Breast epithelium (tissue), 4 donors: ENCODE data around the gene FNBP1. TPM values are rescaled to one million over a fixed set of nuclear protein-coding genes. Genes with fewer than 3 reads are reported as not detected.

Source experiments
- DNase-seq, 2 donors: peaks; one replicate each; pipeline ENCODE4 v3.0.0-alpha.2; 2019; ENCODE audit warnings: low spot score in 2 of 2
- H3K27ac ChIP-seq, 2 donors: fragments of 200-600 bp; sonication (generic) in 1 of 2; one replicate each; pipeline ENCODE4 v1.5.1; 2016 to 2019; ENCODE audit warnings: mild to moderate bottlenecking in 1 of 2
- H3K27me3 ChIP-seq, 2 donors: fragments of 200-600 bp; sonication (generic) in 1 of 2; one replicate each; pipeline versions ENCODE4 v1.5.1 to v1.6.0; 2017 to 2019; ENCODE audit warnings: control low read depth in 1 of 2, mild to moderate bottlenecking in 1 of 2
- H3K36me3 ChIP-seq: fragments of 200-600 bp; one replicate; pipeline ENCODE4 v1.5.1; 2019
- H3K4me1 ChIP-seq, 2 donors: fragments of 200-600 bp; sonication (generic); one replicate each; pipeline ENCODE4 v1.5.1; 2016 to 2019; ENCODE audit warnings: control low read depth in 1 of 2
- H3K4me3 ChIP-seq, 3 donors: fragments of 200-600 bp; sonication (generic); 1 replicate in 2 of 3; 2 replicates in 1 of 3; pipeline ENCODE4 v1.5.1; 2016 to 2019; ENCODE audit warnings: mild to moderate bottlenecking in 3 of 3, moderate library complexity in 2 of 3
- H3K9me3 ChIP-seq, 2 donors: fragments of 200-600 bp; sonication (generic) in 1 of 2; one replicate each; pipeline ENCODE4 v1.5.1; 2016 to 2019; ENCODE audit warnings: control low read depth in 1 of 2
- CTCF ChIP-seq, 3 donors: fragments of 450-650 bp; IDR thresholded peaks; one replicate each; pipeline ENCODE4 v1.5.1; 2016 to 2017; ENCODE audit warnings: antibody characterized with exemption in 3 of 3, mild to moderate bottlenecking in 3 of 3, moderate library complexity in 3 of 3
- POLR2A ChIP-seq: fragments of 450-650 bp; IDR thresholded peaks from one replicate; pipeline ENCODE4 v1.6.1; 2016; ENCODE audit warnings: antibody characterized with exemption, mild to moderate bottlenecking, moderate library complexity
- POLR2AphosphoS5 ChIP-seq, 3 donors: sonication (generic); formaldehyde crosslinking; IDR thresholded peaks; one replicate each; pipeline ENCODE4 v1.6.1; 2017; ENCODE audit warnings: antibody characterized with exemption in 3 of 3
- intact Hi-C: fragments of 100-400 bp; cut with DNase I; formaldehyde crosslinking; loops from one replicate; pipeline ENCODE4 v1.15.1; 2023; ENCODE audit warnings: low total_unique reads
- total RNA-seq, 3 donors: library from RNA; depleted of rRNA; stranded (reverse); fragments of >200 nt; gene quantifications; one replicate each; pipeline ENCODE4 v1.1.0, GENCODE V29; 2016

FNBP1 gene
- total RNA-seq, 3 donors from 2014 or later, result 31.3 to 49.8 (median 41.9) TPM

- H3K9me3 ChIP-seq, result no peaks in the 10 kb centered on the region
- H3K4me1 ChIP-seq, result no peaks in the 10 kb centered on the region
- no peak for DNase-seq
- TF ChIP-seq CTCF (IDR thresholded peaks at IDR 0.05) (no peak), POLR2AphosphoS5 (IDR thresholded peaks at IDR 0.05) (no peak), POLR2A (no peak)
- peaks cover 5% of the 10 kb centered on the region for H3K36me3 ChIP-seq
- intact Hi-C loops, result no loop called here
- no peaks in the 10 kb centered on the region for H3K27me3 ChIP-seq
- no peak overlapping the region for H3K27ac ChIP-seq
- no peak overlapping the region for H3K4me3 ChIP-seq
Observed at GRCh38 chr9:129919841-129920240, 123.1 kb downstream of the FNBP1 start.

- DNase-seq, result no peak
- no peak overlapping the region for H3K27ac ChIP-seq
- peaks cover 5% of the 10 kb centered on the region for H3K36me3 ChIP-seq
Observed at GRCh38 chr9:129919277-129919676, 123.7 kb downstream of the FNBP1 start.

GRCh38 chr9:129918296-129918950 lies 124.6 kb downstream of the FNBP1 start:
- Histone ChIP-seq H3K9me3 (no peaks in the 10 kb centered on the region), H3K27me3 (no peaks in the 10 kb centered on the region), H3K4me1 (no peaks in the 10 kb centered on the region), H3K27ac (no peak overlapping the region), H3K36me3 (peaks cover 5% of the 10 kb centered on the region), H3K4me3 (no peak overlapping the region)
- intact Hi-C loops, result no loop called here
- DNase-seq, result no peak
- TF ChIP-seq POLR2AphosphoS5 (IDR thresholded peaks at IDR 0.05) (no peak), POLR2A (no peak), CTCF (IDR thresholded peaks at IDR 0.05) (no peak)

More at GRCh38 chr9:129919277-129919676, 123.7 kb downstream of the FNBP1 start:
- Histone ChIP-seq H3K4me1 (no peaks in the 10 kb centered on the region), H3K9me3 (no peaks in the 10 kb centered on the region), H3K27me3 (no peaks in the 10 kb centered on the region), H3K4me3 (no peak overlapping the region)
- TF ChIP-seq CTCF (IDR thresholded peaks at IDR 0.05) (no peak), POLR2A (no peak), POLR2AphosphoS5 (IDR thresholded peaks at IDR 0.05) (no peak)
- intact Hi-C loops, result no loop called here

- no peak for DNase-seq
- peaks cover 5% of the 10 kb centered on the region for H3K36me3 ChIP-seq
Observed at GRCh38 chr9:129916707-129917106, 126.3 kb downstream of the FNBP1 start.

More at GRCh38 chr9:129916707-129917106, 126.3 kb downstream of the FNBP1 start:
- Histone ChIP-seq H3K4me3 (no peak overlapping the region), H3K4me1 (no peaks in the 10 kb centered on the region), H3K27ac (no peak overlapping the region), H3K27me3 (no peaks in the 10 kb centered on the region), H3K9me3 (no peaks in the 10 kb centered on the region)
- intact Hi-C loops, result no loop called here
- TF ChIP-seq POLR2AphosphoS5 (IDR thresholded peaks at IDR 0.05) (no peak), POLR2A (no peak), CTCF (IDR thresholded peaks at IDR 0.05) (no peak)
